ENCODE measurements around the gene CLRN3.

DNA sequence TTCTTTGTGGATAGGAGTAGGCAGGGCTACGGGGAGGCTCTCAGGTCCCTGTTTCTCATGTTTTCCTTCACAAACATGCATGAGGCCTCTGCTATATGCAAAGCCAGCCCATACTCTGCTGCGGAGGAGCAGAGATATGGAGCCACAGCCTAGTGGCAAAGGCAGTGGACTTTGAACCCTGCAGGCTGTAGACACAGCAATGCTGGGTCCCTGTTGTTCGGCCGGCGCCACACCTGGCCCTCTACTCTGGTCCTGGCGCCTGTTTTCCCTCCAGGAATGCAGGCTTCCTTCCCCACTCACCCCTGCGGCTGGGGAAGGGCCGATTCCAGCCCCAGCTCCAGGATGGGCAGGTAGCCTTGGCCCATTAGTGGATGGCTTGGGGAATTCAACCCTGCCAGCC lies 11.5 kb downstream of the CLRN3 start:
- TF ChIP-seq, protein P1, sequence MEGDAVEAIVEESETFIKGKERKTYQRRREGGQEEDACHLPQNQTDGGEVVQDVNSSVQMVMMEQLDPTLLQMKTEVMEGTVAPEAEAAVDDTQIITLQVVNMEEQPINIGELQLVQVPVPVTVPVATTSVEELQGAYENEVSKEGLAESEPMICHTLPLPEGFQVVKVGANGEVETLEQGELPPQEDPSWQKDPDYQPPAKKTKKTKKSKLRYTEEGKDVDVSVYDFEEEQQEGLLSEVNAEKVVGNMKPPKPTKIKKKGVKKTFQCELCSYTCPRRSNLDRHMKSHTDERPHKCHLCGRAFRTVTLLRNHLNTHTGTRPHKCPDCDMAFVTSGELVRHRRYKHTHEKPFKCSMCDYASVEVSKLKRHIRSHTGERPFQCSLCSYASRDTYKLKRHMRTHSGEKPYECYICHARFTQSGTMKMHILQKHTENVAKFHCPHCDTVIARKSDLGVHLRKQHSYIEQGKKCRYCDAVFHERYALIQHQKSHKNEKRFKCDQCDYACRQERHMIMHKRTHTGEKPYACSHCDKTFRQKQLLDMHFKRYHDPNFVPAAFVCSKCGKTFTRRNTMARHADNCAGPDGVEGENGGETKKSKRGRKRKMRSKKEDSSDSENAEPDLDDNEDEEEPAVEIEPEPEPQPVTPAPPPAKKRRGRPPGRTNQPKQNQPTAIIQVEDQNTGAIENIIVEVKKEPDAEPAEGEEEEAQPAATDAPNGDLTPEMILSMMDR (conservative IDR thresholded peaks at IDR 0.05): no peak
- TF ChIP-seq EZH2 (IDR thresholded peaks at IDR 0.05; ENCODE audit: low read depth): no peak

All from PC-9 (cell line).